H1 (cell line): ENCODE measurements around the gene PNLIP. TPM values are rescaled to one million over a fixed set of nuclear protein-coding genes. Genes with fewer than 3 reads are reported as not detected.

Experiments used
- BACH1 ChIP-seq: IDR thresholded peaks from 2 replicates; pipeline ENCODE4 v1.6.1; 2012; ENCODE audit warnings: low read length, improper control_type of control experiment
- CHD7 ChIP-seq: fragments of 300-600 bp; sonication (generic); IDR thresholded peaks from 2 replicates; pipeline ENCODE4 v1.7.1; 2012; ENCODE audit warnings: low read length, moderate library complexity, mild to moderate bottlenecking, inconsistent platforms; ENCODE audit not compliant: insufficient replicate concordance
- EGR1 ChIP-seq: IDR thresholded peaks from 2 replicates; pipeline ENCODE4 v1.6.1; 2011; ENCODE audit warnings: low read depth, low read length, borderline replicate concordance
- EP300 ChIP-seq, 2 experiments: IDR thresholded peaks; 1 replicate in 1 of 2; 2 replicates in 1 of 2; pipeline ENCODE4 v1.6.1; 2011 to 2012; ENCODE audit warnings: low read depth in 2 of 2, low read length in 2 of 2, mild to moderate bottlenecking in 2 of 2, borderline replicate concordance in 1 of 2, inconsistent platforms in 1 of 2, moderate library complexity in 1 of 2
- NRF1 ChIP-seq: IDR thresholded peaks from 2 replicates; pipeline ENCODE4 v1.6.1; 2011; ENCODE audit warnings: mild to moderate bottlenecking, low read depth, low read length, improper control_type of control experiment
- SIN3A ChIP-seq, 2 experiments: IDR thresholded peaks in 1 of 2; conservative IDR thresholded peaks in 1 of 2; 2 replicates each; pipeline ENCODE4 v1.6.1; 2011 to 2012; ENCODE audit warnings: low read length in 2 of 2, improper control_type of control experiment in 1 of 2, low read depth in 1 of 2, mild to moderate bottlenecking in 1 of 2
- SRF ChIP-seq: IDR thresholded peaks from 2 replicates; pipeline ENCODE4 v1.6.1; 2011; ENCODE audit warnings: mild to moderate bottlenecking, low read depth, low read length, moderate library complexity
- SUZ12 ChIP-seq: fragments of 200-600 bp; sonication (generic); IDR thresholded peaks from 2 replicates; pipeline ENCODE4 v1.6.1; 2012; ENCODE audit warnings: mild to moderate bottlenecking, inconsistent platforms, low read length, moderate library complexity, mixed read lengths
- polyA plus RNA-seq, 7 experiments: library from polyadenylated mRNA; depleted of rRNA in 3 of 7; stranded (reverse) in 5 of 7; unstranded in 2 of 7; fragments of >200 nt in 5 of 7; fragments of 200-250 nt in 2 of 7; gene quantifications; 1 replicate in 5 of 7; 2 replicates in 1 of 7; 4 replicates in 1 of 7; pipeline versions ENCODE4 v1.2.1 to v1.2.3, GENCODE V29; 2011 to 2013; ENCODE audit warnings: missing spikeins in 2 of 7, mixed read lengths in 2 of 7
- total RNA-seq: library from RNA; stranded (reverse); fragmentation: NEBNext Ultra II Directional; extraction: Animal tissue kit (Norgen Biotek cat#: 25700); gene quantifications from 2 replicates; pipeline ENCODE4 v1.2.1, GENCODE V29; 2021

PNLIP gene
- total and polyA plus RNA-seq, 2 of the 8 experiments (the other 6 are each of a cell fraction or from before 2014, with no cell fraction given): not detected

GRCh38 chr10:116521424-116522290 lies 24.1 kb upstream of the PNLIP start (continued):
- TF ChIP-seq SUZ12: no peak
- no peak for TF ChIP-seq SIN3A (conservative IDR thresholded peaks at IDR 0.05 in 1 of 2, IDR thresholded peaks at IDR 0.05 in 1 of 2; ENCODE audit: low read depth in 1 of 2, low read length in 2 of 2)
- no peak for TF ChIP-seq SRF
- no peak for TF ChIP-seq CHD7
- no peak for TF ChIP-seq BACH1
- no peak for TF ChIP-seq NRF1
- TF ChIP-seq EGR1: no peak
- no peak for TF ChIP-seq EP300 (IDR thresholded peaks at IDR 0.05; ENCODE audit: borderline replicate concordance in 1 of 2, low read depth in 2 of 2, low read length in 2 of 2)
